NK-92 (cell line): Measurements from ENCODE around the gene ATP9B.

ENCODE experiments used
- DNase-seq: peaks from one replicate; lab custom pipeline; 2025; ENCODE audit not compliant: unreplicated experiment; lab: John Stamatoyannopoulos, UW

The ATP9B gene

DNA sequence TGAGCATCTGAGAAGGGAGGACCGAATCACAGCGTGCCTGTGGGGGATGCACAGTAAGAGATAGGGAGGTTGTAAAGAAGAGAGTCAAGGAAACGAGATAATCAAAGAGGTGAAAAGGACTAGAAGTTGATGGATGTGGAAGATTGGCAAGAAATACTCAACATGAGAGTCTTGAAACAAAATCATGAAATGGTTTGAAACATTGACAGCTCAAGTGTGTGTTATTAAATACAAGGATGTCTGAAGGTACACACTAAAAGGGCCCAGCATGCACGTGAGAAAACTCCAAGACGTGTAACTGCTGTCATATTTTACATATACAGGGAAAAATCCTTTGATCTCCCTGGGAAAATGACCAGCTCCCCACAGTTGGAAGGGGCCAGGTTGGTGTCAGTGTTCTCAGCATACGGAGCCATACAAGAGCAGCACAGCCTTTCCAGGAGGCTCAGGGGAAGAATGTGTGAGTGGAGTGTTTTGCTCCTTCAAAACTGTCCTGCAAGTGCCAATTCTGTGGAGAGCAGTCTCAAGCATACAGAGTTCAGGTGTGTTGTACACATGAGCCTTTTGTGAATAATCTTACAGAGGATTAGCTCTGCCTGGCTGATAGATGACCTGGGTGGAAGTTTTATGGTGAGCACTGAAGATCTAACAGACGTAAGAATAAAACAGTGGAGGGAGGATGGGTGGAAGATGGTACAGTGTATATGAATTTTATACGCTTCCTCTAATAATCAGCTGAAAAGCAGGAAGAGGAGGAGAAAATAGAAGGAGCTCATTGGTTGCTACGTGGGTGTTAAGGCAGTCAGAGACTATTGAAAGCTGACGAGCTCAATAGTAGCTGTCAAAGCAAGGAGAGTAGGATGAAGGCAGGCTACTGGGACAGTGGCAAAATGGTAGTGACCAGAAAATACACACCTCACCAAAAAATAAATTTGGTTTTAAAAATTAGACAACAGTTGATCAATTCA lies 126.8 kb downstream of the ATP9B start:
- no peak for DNase-seq

GRCh38 chr18:79197531-79197930 lies 128.3 kb downstream of the ATP9B start:
- DNase-seq: no peak

DNA sequence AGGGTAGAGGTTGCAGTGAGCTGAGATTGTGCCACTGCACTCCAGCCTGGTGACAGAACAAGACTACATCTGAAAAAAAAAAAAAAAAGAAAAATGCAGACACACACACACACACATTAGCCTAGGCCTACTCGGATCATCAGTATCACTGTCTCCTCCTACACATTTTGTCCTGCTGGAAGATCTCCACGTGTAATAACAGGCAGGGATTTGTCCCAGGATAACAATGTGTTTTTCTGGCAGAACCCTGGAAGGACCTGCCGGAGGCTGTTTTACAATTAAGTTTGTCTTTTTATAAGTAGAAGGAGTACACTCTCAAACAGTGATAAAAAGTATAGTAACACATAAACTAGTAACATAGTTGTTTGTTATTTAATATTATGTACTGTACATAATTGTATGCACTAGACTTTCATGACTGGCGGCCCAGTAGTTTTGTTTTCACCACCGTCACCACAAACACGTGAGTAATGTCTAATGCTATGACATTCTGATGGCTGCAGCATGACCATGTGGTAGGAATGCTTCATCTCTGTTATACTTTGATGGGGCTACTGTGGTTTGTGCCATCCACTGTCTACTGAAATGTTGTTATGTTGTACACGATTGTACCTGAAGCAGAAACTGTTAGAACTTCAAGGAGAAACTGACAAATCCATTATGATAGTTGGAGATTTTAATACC lies 130.6 kb downstream of the ATP9B start:
- no peak for DNase-seq

GRCh38 chr18:79200546-79201268 lies 131.5 kb downstream of the ATP9B start:
- no peak for DNase-seq

GRCh38 chr18:79203017-79203605 lies 133.9 kb downstream of the ATP9B start:
- no peak for DNase-seq

- no peak for DNase-seq
Observed at GRCh38 chr18:79204889-79205807, 136.0 kb downstream of the ATP9B start.

GRCh38 chr18:79206444-79206843 lies 137.2 kb downstream of the ATP9B start:
- DNase-seq: no peak

GRCh38 chr18:79208906-79209305 lies 139.7 kb downstream of the ATP9B start:
- no peak for DNase-seq

- no peak for DNase-seq
Observed at GRCh38 chr18:79210002-79210910, 141.1 kb downstream of the ATP9B start.

- DNase-seq: no peak
Observed at GRCh38 chr18:79211844-79212243, 142.7 kb downstream of the ATP9B start.

DNA sequence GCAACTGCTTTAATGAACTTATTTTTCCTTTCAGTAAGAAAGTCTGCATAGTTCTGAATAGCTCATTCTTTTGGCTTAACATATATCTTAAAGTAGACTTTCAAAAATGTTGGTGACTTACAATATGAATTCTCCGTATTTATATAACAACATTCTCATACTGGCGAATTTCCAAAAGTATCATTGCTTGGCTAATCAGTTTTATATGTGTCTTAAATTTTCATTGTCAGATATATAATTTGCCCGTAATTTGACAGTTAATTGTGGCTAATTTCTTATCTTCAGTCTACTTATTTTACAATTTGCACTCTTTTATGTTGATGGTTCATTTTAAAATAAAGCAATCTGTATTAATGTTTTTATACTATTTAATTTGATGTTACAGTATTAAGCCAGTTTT lies 144.9 kb downstream of the ATP9B start:
- DNase-seq: no peak

GRCh38 chr18:79216176-79216575 lies 147.0 kb downstream of the ATP9B start:
- no peak for DNase-seq

GRCh38 chr18:79217979-79218604 lies 148.9 kb downstream of the ATP9B start:
- no peak for DNase-seq

DNA sequence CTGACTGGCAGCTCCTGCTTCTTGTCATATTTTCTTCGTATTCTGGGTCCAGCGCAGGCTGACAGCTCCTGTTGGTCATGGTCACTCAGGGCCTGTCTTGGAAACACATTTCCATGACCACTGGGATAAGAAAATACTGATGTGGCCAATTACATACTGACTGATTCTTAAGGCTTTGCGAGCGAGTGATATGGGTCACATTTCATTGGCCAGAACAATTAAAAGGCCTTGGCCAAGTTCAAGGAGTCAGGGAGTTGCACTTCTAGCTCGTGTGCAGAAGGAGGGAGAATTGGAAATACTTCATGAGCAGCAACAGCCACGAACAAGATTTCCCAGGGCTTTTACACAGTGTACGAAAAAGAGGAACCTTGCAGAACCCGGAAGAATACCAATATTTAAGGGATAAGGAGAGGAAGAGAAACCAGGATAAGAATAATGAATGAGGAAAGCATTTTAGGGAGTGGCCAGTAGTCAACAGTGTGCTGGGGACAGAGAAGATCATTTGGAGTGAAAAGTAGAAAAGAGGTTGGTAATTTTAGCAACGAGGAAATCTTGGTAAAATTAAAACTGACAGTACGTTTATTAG lies 149.5 kb downstream of the ATP9B start:
- no peak for DNase-seq

GRCh38 chr18:79221136-79221535 lies 151.9 kb downstream of the ATP9B start:
- DNase-seq: no peak

DNA sequence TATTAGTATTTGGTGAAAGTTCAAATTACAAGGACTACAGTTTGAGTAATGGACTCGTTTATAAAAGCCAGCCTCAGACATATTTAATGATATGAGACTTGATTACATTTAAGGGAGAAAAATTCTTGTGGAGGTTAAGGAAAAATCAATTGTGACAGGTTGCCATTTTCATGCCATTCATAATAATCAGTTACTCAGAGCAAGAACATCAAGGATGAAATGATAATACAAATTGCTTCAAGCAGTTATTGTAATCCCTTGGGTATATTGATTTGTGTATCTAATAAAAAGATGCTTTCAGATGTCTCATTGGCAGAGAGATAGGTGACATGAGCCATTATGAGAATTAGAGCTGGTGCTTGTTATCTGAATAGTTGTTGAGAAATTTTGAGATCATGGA lies 153.6 kb downstream of the ATP9B start:
- DNase-seq: no peak

- DNase-seq: no peak
Observed at GRCh38 chr18:79223431-79223830, 154.2 kb downstream of the ATP9B start.

GRCh38 chr18:79224381-79224780 lies 155.2 kb downstream of the ATP9B start:
- no peak for DNase-seq
